Liver (tissue), 9 donors: ENCODE results near the gene PLXDC1. TPM values are rescaled to one million over a fixed set of nuclear protein-coding genes. Genes with fewer than 3 reads are reported as not detected.
A peak's percentile ranks its signal among the peaks of the same experiment; 100 is the strongest.

Experiments used
- DNase-seq: peaks from one replicate; pipeline ENCODE4 v3.0.0-alpha.2; 2017; ENCODE audit warnings: low spot score
- H3K27ac ChIP-seq, 2 donors: one replicate each; pipeline ENCODE4 v1.7.0; 2013; ENCODE audit warnings: inconsistent platforms in 2 of 2, low read length in 2 of 2, control low read depth in 1 of 2, low read depth in 1 of 2, mild to moderate bottlenecking in 1 of 2
- H3K27me3 ChIP-seq, 4 donors: one replicate each; pipeline versions ENCODE4 v1.6.1 to v1.7.0; 2013; ENCODE audit warnings: low read length in 3 of 4, inconsistent platforms in 1 of 4, mild to moderate bottlenecking in 1 of 4, moderate library complexity in 1 of 4; ENCODE audit not compliant: control insufficient read depth in 4 of 4, insufficient read depth in 4 of 4
- H3K36me3 ChIP-seq, 4 donors: one replicate each; pipeline versions ENCODE4 v1.6.1 to v1.7.0; 2013; ENCODE audit warnings: low read length in 3 of 4, mild to moderate bottlenecking in 3 of 4, low read depth in 1 of 4, moderate library complexity in 1 of 4; ENCODE audit not compliant: control insufficient read depth in 4 of 4, insufficient read depth in 3 of 4
- H3K4me1 ChIP-seq, 4 donors: one replicate each; pipeline versions ENCODE4 v1.6.1 to v1.7.0; 2013; ENCODE audit warnings: low read length in 3 of 4, mild to moderate bottlenecking in 3 of 4, moderate library complexity in 1 of 4; ENCODE audit not compliant: control insufficient read depth in 4 of 4, insufficient read depth in 4 of 4
- H3K4me3 ChIP-seq, 3 donors: one replicate each; pipeline versions ENCODE4 v1.6.1 to v1.7.0; 2013; ENCODE audit warnings: low read length in 3 of 3, control low read depth in 1 of 3, low read depth in 1 of 3, mild to moderate bottlenecking in 1 of 3
- H3K9ac ChIP-seq, 2 donors: one replicate each; pipeline ENCODE4 v1.7.0; 2013; ENCODE audit warnings: low read length in 2 of 2, mild to moderate bottlenecking in 2 of 2, moderate library complexity in 2 of 2, control low read depth in 1 of 2, low read depth in 1 of 2
- H3K9me3 ChIP-seq, 4 donors: one replicate each; pipeline versions ENCODE4 v1.6.1 to v1.7.0; 2013; ENCODE audit warnings: low read length in 3 of 4; ENCODE audit not compliant: control insufficient read depth in 4 of 4
- EGR1 ChIP-seq, 2 donors: IDR thresholded peaks; 2 replicates each; pipeline ENCODE4 v1.6.1; 2016 to 2018; ENCODE audit warnings: antibody characterized with exemption in 2 of 2, low read depth in 2 of 2
- FOXA1 ChIP-seq: IDR thresholded peaks from 2 replicates; pipeline ENCODE4 v1.6.1; 2016; ENCODE audit warnings: antibody characterized with exemption
- FOXA2 ChIP-seq: IDR thresholded peaks from 2 replicates; pipeline ENCODE4 v1.6.1; 2016; ENCODE audit warnings: antibody characterized with exemption
- GABPA ChIP-seq, 2 donors: IDR thresholded peaks in 1 of 2; conservative IDR thresholded peaks in 1 of 2; 2 replicates each; pipeline ENCODE4 v1.6.1; 2016; ENCODE audit warnings: antibody characterized with exemption in 2 of 2, mild to moderate bottlenecking in 1 of 2, moderate library complexity in 1 of 2
- HNF4A ChIP-seq, 2 donors: conservative IDR thresholded peaks; 2 replicates each; pipeline ENCODE4 v1.6.1; 2016; ENCODE audit warnings: antibody characterized with exemption in 2 of 2, mild to moderate bottlenecking in 2 of 2
- HNF4G ChIP-seq: IDR thresholded peaks from 2 replicates; pipeline ENCODE4 v1.6.1; 2016; ENCODE audit warnings: antibody characterized with exemption
- JUND ChIP-seq, 2 donors: IDR thresholded peaks; 2 replicates each; pipeline ENCODE4 v1.6.1; 2016; ENCODE audit warnings: antibody characterized with exemption in 2 of 2
- NR2F2 ChIP-seq: IDR thresholded peaks from 2 replicates; pipeline ENCODE4 v1.6.1; 2016; ENCODE audit warnings: antibody characterized with exemption
- RAD21 ChIP-seq, 2 donors: IDR thresholded peaks; 2 replicates each; pipeline ENCODE4 v1.6.1; 2016; ENCODE audit warnings: antibody characterized with exemption in 2 of 2, mild to moderate bottlenecking in 2 of 2
- RXRA ChIP-seq, 2 donors: IDR thresholded peaks; 2 replicates each; pipeline ENCODE4 v1.6.1; 2017 to 2018; ENCODE audit warnings: antibody characterized with exemption in 2 of 2, mild to moderate bottlenecking in 1 of 2
- SP1 ChIP-seq: IDR thresholded peaks from 2 replicates; pipeline ENCODE4 v1.6.1; 2018; ENCODE audit warnings: antibody characterized with exemption, mild to moderate bottlenecking
- TAF1 ChIP-seq: conservative IDR thresholded peaks from 2 replicates; pipeline ENCODE4 v1.6.1; 2016; ENCODE audit warnings: antibody characterized with exemption, mild to moderate bottlenecking
- YY1 ChIP-seq: IDR thresholded peaks from 2 replicates; pipeline ENCODE4 v1.6.1; 2016; ENCODE audit warnings: antibody characterized with exemption, mild to moderate bottlenecking
- WGBS: extraction: QIAGEN DNeasy Blood & Tissue Kit; methylation state at CpG from one replicate; pipeline ENCODE4 v1.1.7; 2013; 5-methylcytosine and 5-hydroxymethylcytosine counted together
- polyA plus RNA-seq, 2 donors: library from polyadenylated mRNA; stranded (reverse) in 1 of 2; unstranded in 1 of 2; fragments of 200-250 nt in 1 of 2; fragments of >200 nt in 1 of 2; fragmentation: Nextera tagmentation in 1 of 2; extraction: Ambion mirVana in 1 of 2; gene quantifications; one replicate each; pipeline versions ENCODE4 v1.2.1 to v1.2.3, GENCODE V29; 2013 to 2015
- total RNA-seq, 2 donors: library from RNA; depleted of rRNA; stranded (reverse); fragments of >200 nt; gene quantifications; one replicate each; pipeline ENCODE4 v1.2.3, GENCODE V29; 2014
- TF ChIP-seq, protein P1 (sequence below): IDR thresholded peaks from 2 replicates; pipeline ENCODE4 v1.6.1; 2016; ENCODE audit warnings: antibody characterized with exemption
- TF ChIP-seq, protein P2 (sequence below): fragments of 150-350 bp; IDR thresholded peaks from 2 replicates; pipeline ENCODE4 v1.5.1; 2017; ENCODE audit warnings: improper control_type of control experiment, low read depth, low read length; ENCODE audit not compliant: missing input control
- TF ChIP-seq, protein P3 (sequence below): IDR thresholded peaks from 2 replicates; pipeline ENCODE4 v1.6.1; 2016; ENCODE audit warnings: antibody characterized with exemption
- TF ChIP-seq, protein P4 (sequence below): IDR thresholded peaks from 2 replicates; pipeline ENCODE4 v1.6.1; 2016; ENCODE audit warnings: antibody characterized with exemption
- TF ChIP-seq, protein P5 (sequence below): IDR thresholded peaks from 2 replicates; pipeline ENCODE4 v1.6.1; 2016; ENCODE audit warnings: antibody characterized with exemption, mild to moderate bottlenecking
- donor health status: healthy.
- donor health status: healthy.
- donor health status: healthy.
- donor health status: healthy.
- donor health status: healthy.

Gene PLXDC1
- total and polyA plus RNA-seq, 4 donors: 0.14 to 0.84 (median 0.30) TPM

DNA sequence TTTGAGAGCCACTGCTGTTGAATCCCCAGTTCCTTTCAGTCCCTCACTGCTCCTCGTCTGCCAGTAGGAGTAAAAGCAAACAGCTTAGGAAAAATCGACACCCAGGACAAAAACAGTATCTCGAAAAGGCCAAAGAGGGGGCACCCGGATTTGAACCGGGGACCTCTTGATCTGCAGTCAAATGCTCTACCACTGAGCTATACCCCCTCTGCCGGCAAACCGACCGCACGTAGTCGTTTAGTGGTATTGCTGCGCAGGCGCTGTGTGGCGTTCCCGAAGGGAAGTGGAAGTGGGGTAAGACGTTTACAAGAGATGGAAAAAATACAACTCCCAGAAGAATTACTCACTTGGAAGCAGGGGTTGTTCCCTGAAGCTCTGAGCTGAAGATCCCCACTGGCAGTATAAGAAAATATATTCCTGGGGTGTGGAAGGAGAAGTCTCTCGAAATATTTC is 2.2 kb upstream of the PLXDC1 start:
- Histone ChIP-seq H3K36me3 (no peaks in the 10 kb centered on the region), H3K27me3 (peaks cover 0 to 5% (median 3%) of the 10 kb centered on the region in 4 donors), H3K4me1 (peaks cover 2 to 24% (median 13%) of the 10 kb centered on the region in 4 donors), H3K9ac (peak overlapping the region; percentile 73 to 91), H3K4me3 (peak overlapping the region; percentile 71 to 84 (median 80)), H3K9me3 (no peaks in the 10 kb centered on the region), H3K27ac (peak overlapping the region; percentile 74 to 90)
- TF ChIP-seq TAF1 (no peak), HNF4A (conservative IDR thresholded peaks at IDR 0.05) (no peak), HNF4G (no peak), RAD21 (IDR thresholded peaks at IDR 0.05) (peak; percentile 28 to 43), NR2F2 (peak; percentile 67), YY1 (no peak), JUND (IDR thresholded peaks at IDR 0.05) (no peak), FOXA1 (no peak), FOXA2 (no peak), SP1 (no peak), EGR1 (IDR thresholded peaks at IDR 0.05; ENCODE audit: low read depth in 2 of 2) (no peak), GABPA (IDR thresholded peaks at IDR 0.05 in 1 of 2, conservative IDR thresholded peaks at IDR 0.05 in 1 of 2) (no peak), RXRA (IDR thresholded peaks at IDR 0.05) (peak in 1 of 2 donors; percentile 6)
- TF ChIP-seq, protein P1, sequence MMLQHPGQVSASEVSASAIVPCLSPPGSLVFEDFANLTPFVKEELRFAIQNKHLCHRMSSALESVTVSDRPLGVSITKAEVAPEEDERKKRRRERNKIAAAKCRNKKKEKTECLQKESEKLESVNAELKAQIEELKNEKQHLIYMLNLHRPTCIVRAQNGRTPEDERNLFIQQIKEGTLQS: peak; percentile 100
- TF ChIP-seq, protein P2, sequence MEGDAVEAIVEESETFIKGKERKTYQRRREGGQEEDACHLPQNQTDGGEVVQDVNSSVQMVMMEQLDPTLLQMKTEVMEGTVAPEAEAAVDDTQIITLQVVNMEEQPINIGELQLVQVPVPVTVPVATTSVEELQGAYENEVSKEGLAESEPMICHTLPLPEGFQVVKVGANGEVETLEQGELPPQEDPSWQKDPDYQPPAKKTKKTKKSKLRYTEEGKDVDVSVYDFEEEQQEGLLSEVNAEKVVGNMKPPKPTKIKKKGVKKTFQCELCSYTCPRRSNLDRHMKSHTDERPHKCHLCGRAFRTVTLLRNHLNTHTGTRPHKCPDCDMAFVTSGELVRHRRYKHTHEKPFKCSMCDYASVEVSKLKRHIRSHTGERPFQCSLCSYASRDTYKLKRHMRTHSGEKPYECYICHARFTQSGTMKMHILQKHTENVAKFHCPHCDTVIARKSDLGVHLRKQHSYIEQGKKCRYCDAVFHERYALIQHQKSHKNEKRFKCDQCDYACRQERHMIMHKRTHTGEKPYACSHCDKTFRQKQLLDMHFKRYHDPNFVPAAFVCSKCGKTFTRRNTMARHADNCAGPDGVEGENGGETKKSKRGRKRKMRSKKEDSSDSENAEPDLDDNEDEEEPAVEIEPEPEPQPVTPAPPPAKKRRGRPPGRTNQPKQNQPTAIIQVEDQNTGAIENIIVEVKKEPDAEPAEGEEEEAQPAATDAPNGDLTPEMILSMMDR: peak; percentile 17
- TF ChIP-seq, protein P3, sequence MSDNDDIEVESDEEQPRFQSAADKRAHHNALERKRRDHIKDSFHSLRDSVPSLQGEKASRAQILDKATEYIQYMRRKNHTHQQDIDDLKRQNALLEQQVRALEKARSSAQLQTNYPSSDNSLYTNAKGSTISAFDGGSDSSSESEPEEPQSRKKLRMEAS: peak; percentile 39
- TF ChIP-seq, protein P4, sequence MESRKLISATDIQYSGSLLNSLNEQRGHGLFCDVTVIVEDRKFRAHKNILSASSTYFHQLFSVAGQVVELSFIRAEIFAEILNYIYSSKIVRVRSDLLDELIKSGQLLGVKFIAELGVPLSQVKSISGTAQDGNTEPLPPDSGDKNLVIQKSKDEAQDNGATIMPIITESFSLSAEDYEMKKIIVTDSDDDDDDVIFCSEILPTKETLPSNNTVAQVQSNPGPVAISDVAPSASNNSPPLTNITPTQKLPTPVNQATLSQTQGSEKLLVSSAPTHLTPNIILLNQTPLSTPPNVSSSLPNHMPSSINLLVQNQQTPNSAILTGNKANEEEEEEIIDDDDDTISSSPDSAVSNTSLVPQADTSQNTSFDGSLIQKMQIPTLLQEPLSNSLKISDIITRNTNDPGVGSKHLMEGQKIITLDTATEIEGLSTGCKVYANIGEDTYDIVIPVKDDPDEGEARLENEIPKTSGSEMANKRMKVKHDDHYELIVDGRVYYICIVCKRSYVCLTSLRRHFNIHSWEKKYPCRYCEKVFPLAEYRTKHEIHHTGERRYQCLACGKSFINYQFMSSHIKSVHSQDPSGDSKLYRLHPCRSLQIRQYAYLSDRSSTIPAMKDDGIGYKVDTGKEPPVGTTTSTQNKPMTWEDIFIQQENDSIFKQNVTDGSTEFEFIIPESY: no peak
- TF ChIP-seq, protein P5, sequence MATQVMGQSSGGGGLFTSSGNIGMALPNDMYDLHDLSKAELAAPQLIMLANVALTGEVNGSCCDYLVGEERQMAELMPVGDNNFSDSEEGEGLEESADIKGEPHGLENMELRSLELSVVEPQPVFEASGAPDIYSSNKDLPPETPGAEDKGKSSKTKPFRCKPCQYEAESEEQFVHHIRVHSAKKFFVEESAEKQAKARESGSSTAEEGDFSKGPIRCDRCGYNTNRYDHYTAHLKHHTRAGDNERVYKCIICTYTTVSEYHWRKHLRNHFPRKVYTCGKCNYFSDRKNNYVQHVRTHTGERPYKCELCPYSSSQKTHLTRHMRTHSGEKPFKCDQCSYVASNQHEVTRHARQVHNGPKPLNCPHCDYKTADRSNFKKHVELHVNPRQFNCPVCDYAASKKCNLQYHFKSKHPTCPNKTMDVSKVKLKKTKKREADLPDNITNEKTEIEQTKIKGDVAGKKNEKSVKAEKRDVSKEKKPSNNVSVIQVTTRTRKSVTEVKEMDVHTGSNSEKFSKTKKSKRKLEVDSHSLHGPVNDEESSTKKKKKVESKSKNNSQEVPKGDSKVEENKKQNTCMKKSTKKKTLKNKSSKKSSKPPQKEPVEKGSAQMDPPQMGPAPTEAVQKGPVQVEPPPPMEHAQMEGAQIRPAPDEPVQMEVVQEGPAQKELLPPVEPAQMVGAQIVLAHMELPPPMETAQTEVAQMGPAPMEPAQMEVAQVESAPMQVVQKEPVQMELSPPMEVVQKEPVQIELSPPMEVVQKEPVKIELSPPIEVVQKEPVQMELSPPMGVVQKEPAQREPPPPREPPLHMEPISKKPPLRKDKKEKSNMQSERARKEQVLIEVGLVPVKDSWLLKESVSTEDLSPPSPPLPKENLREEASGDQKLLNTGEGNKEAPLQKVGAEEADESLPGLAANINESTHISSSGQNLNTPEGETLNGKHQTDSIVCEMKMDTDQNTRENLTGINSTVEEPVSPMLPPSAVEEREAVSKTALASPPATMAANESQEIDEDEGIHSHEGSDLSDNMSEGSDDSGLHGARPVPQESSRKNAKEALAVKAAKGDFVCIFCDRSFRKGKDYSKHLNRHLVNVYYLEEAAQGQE: no peak
- under 1% methylated on average over 16 of the region's 16 CpGs for WGBS
- peak; percentile 95 for DNase-seq
